ENCODE measurements around the gene EVI2B.
"Not testable (repeated sequence)": the region's sequence is repeated elsewhere in the genome, so short reads cannot be mapped to it uniquely, and the experiment has no call there.

Gene EVI2B

GRCh38 chr17:31323551-31323950 lies 9.7 kb upstream of the EVI2B start:
- FAIRE-seq (no peak), DNase-seq (ENCODE audit: insufficient read length) (no peak)
- TF ChIP-seq TAF1 (IDR thresholded peaks at IDR 0.05; ENCODE audit: borderline replicate concordance, low read depth, low read length) (no peak), POLR2A (IDR thresholded peaks at IDR 0.05; ENCODE audit: low read depth, low read length) (no peak), POLR2AphosphoS5 (IDR thresholded peaks at IDR 0.05; ENCODE audit: low read depth, low read length) (no peak)

DNA sequence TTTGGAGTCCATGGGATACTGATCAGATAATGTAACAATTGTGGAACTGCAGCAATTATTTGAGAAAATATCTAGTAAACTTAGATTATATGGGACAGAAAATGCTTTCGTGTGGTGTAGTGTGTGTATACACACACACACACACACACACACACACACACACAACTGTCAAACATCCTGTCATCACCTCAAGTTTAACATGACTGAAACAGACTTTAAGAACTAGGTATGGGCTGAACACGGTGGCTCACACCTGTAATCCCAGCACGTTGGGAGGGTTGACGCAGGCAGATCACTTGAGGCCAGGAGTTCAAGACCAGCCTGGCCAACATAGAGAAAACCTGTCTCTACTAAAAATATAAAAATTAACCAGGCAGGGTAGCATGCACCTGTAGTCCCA lies 8.1 kb upstream of the EVI2B start:
- DNase-seq (ENCODE audit: insufficient read length) (no peak), FAIRE-seq (no peak)
- no peak for TF ChIP-seq POLR2A (IDR thresholded peaks at IDR 0.05; ENCODE audit: low read depth, low read length)
- TF ChIP-seq POLR2AphosphoS5 (IDR thresholded peaks at IDR 0.05; ENCODE audit: low read depth, low read length), result no peak
- no peak for TF ChIP-seq TAF1 (IDR thresholded peaks at IDR 0.05; ENCODE audit: borderline replicate concordance, low read depth, low read length)

GRCh38 chr17:31321481-31321880 lies 7.6 kb upstream of the EVI2B start, which contains the start of gene EVI2A:
Gene EVI2A (minus strand): TSS chr17:31321622. CDS start chr17:31319013, 2,609 bp downstream.
- peak; percentile 90 for FAIRE-seq
- TF ChIP-seq POLR2AphosphoS5 (IDR thresholded peaks at IDR 0.05; ENCODE audit: low read depth, low read length), result no peak
- TF ChIP-seq TAF1 (IDR thresholded peaks at IDR 0.05; ENCODE audit: borderline replicate concordance, low read depth, low read length), result no peak
- 0 out of 2 replicates have a peak, but pooled peaks have one; percentile 31 for TF ChIP-seq POLR2A (IDR thresholded peaks at IDR 0.05; ENCODE audit: low read depth, low read length)
- DNase-seq (ENCODE audit: insufficient read length), result peak; percentile 13

DNA sequence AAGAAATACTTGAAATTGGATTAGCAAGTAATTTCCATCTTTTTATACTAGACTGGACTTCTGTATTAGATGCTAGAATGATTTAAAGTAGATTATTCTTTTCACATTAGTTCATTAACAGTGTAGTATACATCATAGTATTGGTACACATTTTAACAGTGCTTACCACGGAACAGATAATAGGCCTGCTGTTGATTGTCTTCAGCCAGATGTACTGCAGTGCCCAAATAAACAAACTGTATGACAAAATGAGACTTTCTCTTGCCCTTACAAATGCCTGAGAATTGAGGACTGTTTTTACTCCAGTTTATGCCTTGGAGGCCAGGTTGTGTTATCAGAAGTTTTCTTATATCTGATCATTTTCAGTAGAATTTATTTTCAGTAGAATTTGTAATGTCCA lies 6.9 kb upstream of the EVI2B start:
- TF ChIP-seq TAF1 (IDR thresholded peaks at IDR 0.05; ENCODE audit: borderline replicate concordance, low read depth, low read length), result no peak
- TF ChIP-seq POLR2A (IDR thresholded peaks at IDR 0.05; ENCODE audit: low read depth, low read length), result no peak
- TF ChIP-seq POLR2AphosphoS5 (IDR thresholded peaks at IDR 0.05; ENCODE audit: low read depth, low read length), result no peak
- FAIRE-seq (no peak), DNase-seq (ENCODE audit: insufficient read length) (no peak)

- TF ChIP-seq POLR2AphosphoS5 (IDR thresholded peaks at IDR 0.05; ENCODE audit: low read depth, low read length) (no peak), POLR2A (IDR thresholded peaks at IDR 0.05; ENCODE audit: low read depth, low read length) (no peak), TAF1 (IDR thresholded peaks at IDR 0.05; ENCODE audit: borderline replicate concordance, low read depth, low read length) (no peak)
- DNase-seq (ENCODE audit: insufficient read length), result no peak
- FAIRE-seq, result no peak
Observed at GRCh38 chr17:31320241-31320640, 6.4 kb upstream of the EVI2B start.

DNA sequence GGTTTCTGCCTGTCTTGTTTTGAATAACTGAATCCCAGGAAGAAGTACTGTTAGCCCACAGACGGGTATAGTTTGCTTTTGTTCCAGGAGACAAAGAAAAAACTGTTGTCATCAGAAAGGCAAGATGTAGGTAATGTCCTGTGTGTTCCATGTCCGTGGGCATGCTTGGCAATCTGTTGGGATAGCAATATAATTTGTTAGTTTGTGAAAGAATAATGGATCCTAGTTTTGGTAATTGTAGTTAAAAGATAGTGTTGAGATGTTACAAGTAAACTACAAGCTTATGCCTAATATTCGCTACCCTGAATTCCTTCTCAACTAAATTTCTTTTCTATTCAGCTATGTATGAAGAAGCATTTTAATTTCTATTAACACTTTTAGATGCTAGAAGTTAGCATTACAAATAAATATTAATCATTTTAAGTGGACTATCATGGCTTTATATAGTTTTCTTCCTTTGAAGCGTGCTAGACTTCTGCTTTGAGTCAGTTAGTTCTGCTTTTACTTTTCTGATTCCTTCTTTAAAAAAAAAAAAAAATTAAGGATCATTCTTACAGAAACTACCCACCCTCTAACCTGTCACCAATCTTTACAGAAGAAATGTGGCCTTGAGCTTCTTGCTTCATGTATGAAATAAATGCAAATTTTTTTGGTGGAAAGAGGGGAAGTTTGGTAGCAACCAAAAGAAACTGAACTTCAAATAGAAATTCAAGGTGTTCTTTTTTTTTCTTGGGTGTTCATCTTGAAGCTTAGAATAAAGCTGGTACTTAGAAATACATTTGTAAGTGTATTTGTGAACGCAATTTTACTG lies 5.2 kb upstream of the EVI2B start:
- TF ChIP-seq POLR2AphosphoS5 (IDR thresholded peaks at IDR 0.05; ENCODE audit: low read depth, low read length), result no peak
- no peak for TF ChIP-seq POLR2A (IDR thresholded peaks at IDR 0.05; ENCODE audit: low read depth, low read length)
- no peak for TF ChIP-seq TAF1 (IDR thresholded peaks at IDR 0.05; ENCODE audit: borderline replicate concordance, low read depth, low read length)
- DNase-seq (ENCODE audit: insufficient read length) (no peak), FAIRE-seq (peak; percentile 96)

- TF ChIP-seq TAF1 (IDR thresholded peaks at IDR 0.05; ENCODE audit: borderline replicate concordance, low read depth, low read length) (no peak), POLR2AphosphoS5 (IDR thresholded peaks at IDR 0.05; ENCODE audit: low read depth, low read length) (0 out of 2 replicates have a peak, but pooled peaks have one; percentile 30)
- FAIRE-seq (no peak), DNase-seq (ENCODE audit: insufficient read length) (no peak)
Observed at GRCh38 chr17:31318298-31318801, 4.5 kb upstream of the EVI2B start.

DNA sequence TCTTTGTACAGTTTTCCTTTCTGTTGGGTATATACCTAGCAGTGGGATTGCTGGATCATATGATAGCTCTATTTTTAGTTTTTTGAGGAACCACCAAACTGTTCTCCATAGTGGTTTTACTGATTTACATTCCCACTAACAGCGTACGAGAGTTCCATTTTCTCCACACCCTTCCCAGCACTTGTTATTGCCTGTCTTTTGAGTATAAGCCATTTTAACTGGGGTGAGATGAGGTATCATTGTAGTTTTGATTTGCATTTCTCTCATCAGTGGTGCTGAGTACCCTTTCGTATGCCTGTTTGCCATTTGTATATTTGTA lies 887 bp upstream of the EVI2B start:
- peak; percentile 71 for FAIRE-seq
- no peak for TF ChIP-seq POLR2AphosphoS5 (IDR thresholded peaks at IDR 0.05; ENCODE audit: low read depth, low read length)
- TF ChIP-seq POLR2A (IDR thresholded peaks at IDR 0.05; ENCODE audit: low read depth, low read length), result no peak
- no peak for TF ChIP-seq TAF1 (IDR thresholded peaks at IDR 0.05; ENCODE audit: borderline replicate concordance, low read depth, low read length)
- DNase-seq (ENCODE audit: insufficient read length), result no peak

GRCh38 chr17:31312223-31312622 lies 1.6 kb downstream of the EVI2B start:
- DNase-seq (ENCODE audit: insufficient read length), result not testable (repeated sequence)
- peak; percentile 78 for FAIRE-seq

DNA sequence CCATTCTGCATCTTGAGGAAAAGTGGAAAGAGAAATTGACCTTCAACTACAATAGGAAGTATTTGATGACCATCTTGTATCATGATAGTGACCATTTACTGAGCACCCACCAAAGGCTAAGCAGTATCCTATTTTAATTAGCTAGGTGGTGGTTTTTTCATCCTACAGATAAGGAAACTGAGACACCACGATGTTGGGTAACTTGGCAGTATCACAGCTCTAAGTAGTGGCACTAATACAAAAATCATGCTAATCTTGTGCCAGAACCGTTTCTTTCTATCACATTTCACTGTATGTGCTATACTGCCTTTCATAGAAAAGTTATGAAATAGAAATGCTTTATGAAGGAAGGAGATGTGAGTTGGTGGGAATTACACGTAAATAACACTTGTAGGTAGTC lies 2.3 kb downstream of the EVI2B start:
- DNase-seq (ENCODE audit: insufficient read length) (no peak), FAIRE-seq (peak; percentile 78)
- TF ChIP-seq TAF1 (IDR thresholded peaks at IDR 0.05; ENCODE audit: borderline replicate concordance, low read depth, low read length), result no peak
- no peak for TF ChIP-seq POLR2AphosphoS5 (IDR thresholded peaks at IDR 0.05; ENCODE audit: low read depth, low read length)
- TF ChIP-seq POLR2A (IDR thresholded peaks at IDR 0.05; ENCODE audit: low read depth, low read length), result no peak

DNA sequence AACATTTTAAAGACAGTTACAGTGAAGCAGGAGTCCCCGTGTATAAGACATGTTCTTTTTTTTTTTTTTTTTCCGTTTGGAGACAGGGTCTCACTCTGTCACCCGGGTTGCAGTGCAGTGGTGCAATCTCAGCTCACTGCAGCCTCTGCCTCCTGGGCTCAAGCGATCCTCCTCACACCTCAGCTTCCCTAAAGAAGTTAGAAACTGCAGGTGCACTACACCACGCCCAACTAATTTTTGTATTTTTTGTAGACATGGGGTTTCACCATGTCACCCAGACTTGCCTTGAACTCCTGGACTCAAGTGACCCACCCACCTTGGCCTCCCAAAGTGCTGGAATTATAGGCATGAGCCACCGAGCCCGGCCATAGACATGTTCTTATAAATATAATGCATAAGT lies 3.0 kb downstream of the EVI2B start:
- TF ChIP-seq POLR2A (IDR thresholded peaks at IDR 0.05; ENCODE audit: low read depth, low read length) (no peak; the same call in 1 of the 2 replicates), POLR2AphosphoS5 (IDR thresholded peaks at IDR 0.05; ENCODE audit: low read depth, low read length) (no peak)
- DNase-seq (ENCODE audit: insufficient read length) (no peak), FAIRE-seq (peak; percentile 83)

DNA sequence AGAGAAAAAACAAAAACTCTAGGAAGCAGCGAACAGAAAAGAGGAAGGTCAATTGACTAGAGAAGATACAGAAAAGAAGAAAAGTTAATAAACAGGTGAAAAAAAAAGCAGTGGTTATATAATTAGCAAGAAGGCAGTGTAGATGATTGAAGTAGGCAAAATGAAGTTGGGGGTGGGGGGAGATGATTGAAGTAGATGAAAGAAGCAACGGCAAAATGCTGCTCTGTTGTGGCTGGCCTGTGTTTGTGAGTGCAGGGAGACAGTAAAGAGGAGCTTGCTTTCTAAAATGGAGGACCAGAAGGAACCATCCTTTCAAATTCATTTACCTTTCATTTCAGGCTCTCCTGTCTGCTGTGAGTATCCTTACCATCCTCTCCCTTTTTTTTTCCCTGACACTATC lies 3.6 kb downstream of the EVI2B start:
- FAIRE-seq (peak; percentile 86), DNase-seq (ENCODE audit: insufficient read length) (no peak)
- TF ChIP-seq TAF1 (IDR thresholded peaks at IDR 0.05; ENCODE audit: borderline replicate concordance, low read depth, low read length) (no peak), POLR2A (IDR thresholded peaks at IDR 0.05; ENCODE audit: low read depth, low read length) (no peak), POLR2AphosphoS5 (IDR thresholded peaks at IDR 0.05; ENCODE audit: low read depth, low read length) (no peak)
